Measurements from ENCODE around the gene RNASET2.
"Not testable (repeated sequence)": the region's sequence is repeated elsewhere in the genome, so short reads cannot be mapped to it uniquely, and the experiment has no call there.

RNASET2 gene

GRCh38 chr6:166900956-166901607 is 55.3 kb downstream of the RNASET2 start:
- DNase-seq, result no peak

- DNase-seq, result no peak
These were observed 56.1 kb downstream of the RNASET2 start for GRCh38 chr6:166900130-166900708.

GRCh38 chr6:166898910-166899309 is 57.4 kb downstream of the RNASET2 start:
- no peak for DNase-seq

GRCh38 chr6:166894614-166895013 is 61.7 kb downstream of the RNASET2 start:
- not testable (repeated sequence) for DNase-seq

- DNase-seq, result not testable (repeated sequence)
These were observed 63.9 kb downstream of the RNASET2 start for GRCh38 chr6:166892472-166892871.

- not testable (repeated sequence) for DNase-seq
These were observed 69.6 kb downstream of the RNASET2 start for GRCh38 chr6:166886773-166887172.

- DNase-seq, result not testable (repeated sequence)
These were observed 71.4 kb downstream of the RNASET2 start for GRCh38 chr6:166884958-166885357.

- DNase-seq, result no peak
These were observed 76.8 kb downstream of the RNASET2 start for GRCh38 chr6:166879594-166879993.

Measured in NCI-H1417 (cell line).